ENCODE measurements around the gene KANSL3.

The KANSL3 gene

DNA sequence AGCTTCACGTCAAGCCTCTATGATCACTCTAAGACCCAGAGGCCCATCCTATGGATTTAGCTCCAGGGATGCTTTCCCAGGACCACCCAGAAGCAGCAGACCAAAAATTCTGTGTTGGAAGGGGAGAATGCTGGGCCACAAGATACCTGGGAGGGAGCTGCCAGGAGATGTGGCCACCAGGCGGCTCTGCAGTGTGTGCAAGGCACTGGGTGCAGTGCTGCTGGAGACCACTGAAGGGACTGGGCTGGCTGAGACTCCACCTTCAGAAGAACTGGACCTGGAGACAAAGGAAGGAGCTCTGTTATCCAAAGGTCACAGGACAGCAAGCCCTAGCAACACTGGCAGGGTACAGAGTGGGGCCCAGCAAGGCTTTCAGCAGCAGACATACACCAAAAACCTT, 34.0 kb downstream of the KANSL3 start:
- no peak for DNase-seq (ENCODE audit: low read depth)

DNA sequence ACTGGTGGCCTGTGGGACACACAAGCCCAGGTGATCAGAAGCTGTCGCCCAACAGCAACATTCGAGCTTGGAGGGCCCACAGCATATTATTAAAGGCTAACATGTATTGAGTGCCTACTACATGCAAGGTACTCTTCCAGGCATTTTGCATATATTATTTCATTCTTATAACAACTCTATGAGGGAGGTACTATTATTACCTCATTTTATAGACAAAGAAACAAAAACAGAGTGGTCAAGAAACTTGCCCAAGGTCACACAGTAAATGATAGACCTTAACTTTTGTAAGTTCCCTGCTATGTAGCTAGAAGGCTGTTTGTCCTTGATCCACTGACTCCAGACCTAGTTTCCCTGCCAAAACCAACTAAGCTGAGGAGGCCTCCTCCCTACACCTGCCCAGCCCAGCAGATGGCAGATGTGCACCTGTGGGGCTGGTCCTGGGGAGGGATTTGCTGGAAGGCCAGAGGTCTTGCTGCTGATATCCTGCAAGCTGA, 35.7 kb downstream of the KANSL3 start:
- no peak for DNase-seq (ENCODE audit: low read depth)

GRCh38 chr2:96601382-96602292, 36.5 kb downstream of the KANSL3 start:
- no peak for DNase-seq (ENCODE audit: low read depth)

DNA sequence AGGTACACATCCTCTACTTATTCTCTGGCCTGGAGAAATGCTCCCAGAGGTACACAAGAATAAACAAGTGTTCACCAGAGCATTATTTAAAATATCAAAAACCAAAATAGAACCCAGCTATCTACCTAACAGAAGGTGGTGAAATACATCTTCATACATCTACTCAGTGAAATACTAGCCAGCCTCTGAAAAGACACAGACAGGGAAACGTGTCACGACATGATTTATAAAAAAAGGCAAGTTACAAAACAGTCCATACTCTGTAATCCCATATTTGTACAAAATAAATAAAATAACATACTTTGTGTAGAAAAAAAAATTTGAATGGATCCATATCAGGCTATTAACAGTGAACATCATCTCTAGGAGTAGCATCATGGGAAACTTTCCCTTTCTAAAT, 38.2 kb downstream of the KANSL3 start:
- DNase-seq (ENCODE audit: low read depth), result no peak

- DNase-seq (ENCODE audit: low read depth), result no peak
These were observed 41.5 kb downstream of the KANSL3 start for GRCh38 chr2:96596596-96596995.

GRCh38 chr2:96594691-96595152, 43.4 kb downstream of the KANSL3 start:
- no peak for DNase-seq (ENCODE audit: low read depth)

DNA sequence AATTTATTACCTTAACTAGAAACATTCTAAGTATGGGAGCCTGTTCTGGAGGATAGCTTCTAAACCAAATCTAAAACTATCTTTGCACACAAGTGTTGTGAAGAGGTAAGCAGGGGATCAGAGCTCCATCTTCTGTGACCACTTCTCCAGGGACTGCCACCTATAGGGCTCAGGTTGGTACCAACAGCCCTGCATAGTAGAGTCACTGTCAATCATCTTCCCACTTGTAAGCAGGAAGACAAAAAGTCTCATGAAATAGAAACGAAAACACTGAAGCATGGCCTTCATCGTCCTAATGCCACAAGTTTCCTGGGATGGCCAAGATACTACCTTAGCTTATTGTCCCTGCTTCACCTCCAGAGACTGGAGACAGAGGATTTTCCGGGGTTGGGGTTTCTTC, 43.8 kb downstream of the KANSL3 start:
- no peak for DNase-seq (ENCODE audit: low read depth)

DNA sequence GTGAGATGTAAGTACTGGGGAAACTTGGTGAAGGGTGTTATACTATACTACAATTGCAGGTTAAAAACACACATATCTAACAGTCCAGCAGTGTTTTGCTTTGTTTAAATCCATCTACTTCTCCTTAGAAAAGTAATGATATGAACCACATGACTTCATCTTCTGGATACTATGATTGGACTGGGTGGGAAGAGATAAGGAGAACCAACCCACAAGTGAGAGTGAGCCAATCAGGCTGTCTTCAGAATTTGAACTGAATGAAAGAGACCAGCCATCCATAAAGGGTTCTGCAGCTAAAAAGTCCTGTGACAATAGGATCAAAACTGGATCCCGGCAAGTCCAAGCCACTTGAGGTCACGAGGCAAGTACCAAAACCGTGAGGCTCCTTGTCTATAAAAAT, 46.6 kb downstream of the KANSL3 start:
- DNase-seq (ENCODE audit: low read depth), result no peak

DNA sequence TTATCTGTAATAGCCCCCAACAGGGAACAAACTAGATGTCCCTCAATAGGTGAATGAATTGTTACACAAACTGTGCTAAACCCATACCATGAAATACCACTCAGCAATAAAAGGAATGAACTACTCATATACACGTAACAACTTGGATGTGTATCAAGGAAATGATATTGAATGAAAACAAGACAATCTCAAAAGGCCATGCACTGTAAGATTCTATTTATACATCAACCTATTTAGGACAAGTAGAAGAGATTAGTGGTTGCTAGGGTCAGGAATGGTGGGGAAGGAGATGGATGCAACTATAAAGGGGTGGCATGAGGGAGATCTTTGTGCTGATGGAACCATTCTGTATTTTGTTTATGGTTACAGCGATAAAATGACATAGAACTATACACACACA, 47.1 kb downstream of the KANSL3 start:
- DNase-seq (ENCODE audit: low read depth), result no peak

- DNase-seq (ENCODE audit: low read depth), result no peak
These were observed 50.3 kb downstream of the KANSL3 start for GRCh38 chr2:96587843-96588242.

- no peak for DNase-seq (ENCODE audit: low read depth)
These were observed 54.1 kb downstream of the KANSL3 start for GRCh38 chr2:96584017-96584416.

DNA sequence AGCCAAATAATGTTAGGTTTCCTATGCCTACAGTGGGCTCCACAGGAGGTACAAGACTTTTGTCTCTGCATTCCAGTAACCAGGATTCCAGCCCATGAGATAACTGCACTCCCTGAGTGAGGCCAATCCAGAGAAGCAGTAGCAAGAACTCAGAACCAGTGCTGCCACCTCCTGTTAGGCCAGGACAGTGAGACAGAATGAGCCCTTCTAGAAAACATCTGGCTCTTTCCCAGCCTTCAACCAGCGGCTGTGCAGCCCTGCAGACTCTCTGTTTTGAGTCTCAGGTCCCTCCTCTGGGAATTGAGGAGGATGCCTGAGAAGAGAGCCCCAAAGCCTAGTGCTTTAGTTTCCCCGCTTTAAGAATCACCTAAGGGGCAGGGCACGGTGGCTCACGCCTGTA, 57.3 kb downstream of the KANSL3 start:
- DNase-seq (ENCODE audit: low read depth), result no peak

GRCh38 chr2:96579422-96579821, 58.7 kb downstream of the KANSL3 start:
- DNase-seq (ENCODE audit: low read depth), result no peak

- no peak for DNase-seq (ENCODE audit: low read depth)
These were observed 59.4 kb downstream of the KANSL3 start for GRCh38 chr2:96578731-96579130.

DNA sequence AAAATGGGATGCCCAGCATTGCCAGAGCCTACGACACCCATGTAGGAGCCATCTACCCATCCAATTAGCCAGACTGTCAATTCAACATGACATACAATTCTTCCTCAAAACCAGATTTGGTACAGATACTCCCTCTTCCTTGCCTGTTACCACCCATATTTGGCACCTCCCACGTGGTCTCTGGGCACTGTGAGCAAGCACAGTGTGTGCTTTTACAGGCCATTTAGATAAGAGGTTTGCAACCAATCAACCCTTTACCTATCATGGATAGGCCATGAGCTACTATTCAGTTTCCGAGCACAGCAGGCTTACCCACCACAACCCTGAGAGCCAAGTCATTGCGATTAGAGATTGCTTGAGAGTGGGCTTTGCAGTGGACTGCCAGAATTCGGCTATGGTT, 60.6 kb downstream of the KANSL3 start:
- no peak for DNase-seq (ENCODE audit: low read depth)

GRCh38 chr2:96575785-96576456, 62.2 kb downstream of the KANSL3 start:
- DNase-seq (ENCODE audit: low read depth), result no peak

GRCh38 chr2:96574364-96574763, 63.7 kb downstream of the KANSL3 start:
- DNase-seq (ENCODE audit: low read depth), result no peak

- DNase-seq (ENCODE audit: low read depth), result no peak
These were observed 70.0 kb downstream of the KANSL3 start for GRCh38 chr2:96568094-96568493.

GRCh38 chr2:96565111-96565510, 73.0 kb downstream of the KANSL3 start:
- no peak for DNase-seq (ENCODE audit: low read depth)

GRCh38 chr2:96564563-96564962, 73.5 kb downstream of the KANSL3 start:
- DNase-seq (ENCODE audit: low read depth), result no peak

DNA sequence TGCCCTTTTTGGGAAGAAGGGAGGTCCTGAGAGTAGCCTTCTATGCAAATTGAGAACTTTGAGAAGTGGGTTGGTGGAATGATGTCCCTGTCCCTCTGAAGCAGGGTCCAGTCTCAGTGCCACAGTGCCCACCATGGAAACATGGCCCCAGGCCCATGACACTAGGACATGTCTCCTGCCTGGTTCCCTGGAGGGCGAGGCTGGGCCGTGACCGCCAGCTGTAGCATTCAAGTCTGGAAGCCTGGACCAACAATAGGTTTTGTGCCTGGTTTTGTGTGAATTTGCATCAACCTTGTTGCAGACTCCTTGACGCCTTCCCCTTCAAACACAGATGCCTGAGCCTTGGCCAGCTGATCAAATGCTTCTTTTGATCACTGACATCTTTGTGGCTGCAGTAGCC, 74.1 kb downstream of the KANSL3 start:
- no peak for DNase-seq (ENCODE audit: low read depth)

DNA sequence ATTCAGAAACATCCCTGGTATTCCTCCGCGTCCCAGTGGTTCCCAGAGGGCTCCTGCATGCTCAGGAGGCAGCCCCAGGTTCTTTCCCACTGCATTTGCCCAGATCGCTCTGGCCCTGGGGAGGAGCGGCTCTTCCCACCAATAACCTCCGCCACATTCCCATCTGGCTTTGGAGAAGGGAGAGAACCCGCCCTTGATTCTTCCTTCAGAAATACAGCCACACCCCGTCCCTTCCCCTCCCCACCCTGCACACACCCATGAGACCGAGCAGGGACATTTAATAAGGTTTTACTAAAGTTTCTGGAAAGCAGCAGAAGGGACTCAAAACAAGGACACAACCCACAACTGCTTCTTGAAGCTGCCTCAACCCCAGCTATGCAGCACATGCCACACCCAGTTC, 79.6 kb downstream of the KANSL3 start:
- DNase-seq (ENCODE audit: low read depth), result no peak

GRCh38 chr2:96558061-96558460, 80.1 kb downstream of the KANSL3 start:
- DNase-seq (ENCODE audit: low read depth), result no peak

Data from fibroblast of gingiva (primary cell).